IgD-negative memory B cell (primary cell): ENCODE measurements around the gene BEND5. TPM values are rescaled to one million over a fixed set of nuclear protein-coding genes. Genes with fewer than 3 reads are reported as not detected.

ENCODE experiments used
- H3K27ac Mint-ChIP-seq, 3 donors: one replicate each; pipeline ENCODE4 v1.8.0; 2020 to 2022; ENCODE audit warnings: mild to moderate bottlenecking in 3 of 3, mixed read lengths in 3 of 3, moderate library complexity in 1 of 3
- H3K27me3 Mint-ChIP-seq: one replicate; pipeline ENCODE4 v1.8.0; 2021; ENCODE audit warnings: mixed read lengths
- H3K36me3 Mint-ChIP-seq: one replicate; pipeline ENCODE4 v1.8.0; 2020; ENCODE audit warnings: mild to moderate bottlenecking, mixed read lengths
- H3K4me1 Mint-ChIP-seq, 3 donors: one replicate each; pipeline ENCODE4 v1.8.0; 2020 to 2022; ENCODE audit warnings: mixed read lengths in 3 of 3, mild to moderate bottlenecking in 1 of 3
- H3K4me3 Mint-ChIP-seq, 4 donors: one replicate each; pipeline ENCODE4 v1.8.0; 2020 to 2022; ENCODE audit warnings: mild to moderate bottlenecking in 4 of 4, mixed read lengths in 4 of 4, moderate library complexity in 3 of 4
- H3K9me3 Mint-ChIP-seq, 3 donors: one replicate each; pipeline ENCODE4 v1.8.0; 2020 to 2021; ENCODE audit warnings: mixed read lengths in 3 of 3, mild to moderate bottlenecking in 1 of 3
- polyA plus RNA-seq: library from polyadenylated mRNA; unstranded; fragments of 300-500 nt; fragmentation: Illumina TruSeq; gene quantifications from one replicate; pipeline ENCODE4 v1.2.3, GENCODE V29; 2021

The BEND5 gene
- polyA plus RNA-seq, 1 donor from 2014 or later, result 31.5 TPM

DNA sequence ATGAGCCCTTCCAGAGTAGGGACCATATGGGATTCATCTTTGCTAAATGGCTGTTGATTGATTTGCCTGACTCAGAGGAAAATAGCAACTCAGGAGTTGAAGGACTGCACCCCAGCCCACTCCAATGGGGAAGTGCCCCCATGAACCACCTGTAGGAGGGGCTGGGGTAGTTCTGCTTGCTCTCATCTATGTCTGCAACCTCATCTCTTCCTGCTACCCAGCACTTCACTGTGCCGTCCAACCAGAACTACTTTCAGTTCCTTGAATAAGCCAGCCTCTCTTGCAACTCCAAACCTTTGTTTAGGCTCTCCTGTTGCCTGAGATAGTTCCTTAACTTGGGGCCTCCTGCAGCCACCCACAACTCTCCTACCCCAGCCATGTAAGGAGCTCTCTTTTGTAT is 26.6 kb downstream of the BEND5 start:
- peak overlapping the region in 3 of 4 donors; percentile 25 to 75 (median 30) for H3K4me3 Mint-ChIP-seq
- H3K9me3 Mint-ChIP-seq, result no peaks in the 10 kb centered on the region
- peaks cover 19 to 42% (median 32%) of the 10 kb centered on the region in 3 donors for H3K4me1 Mint-ChIP-seq
- peak overlapping the region in 1 of 3 donors; percentile 84 for H3K27ac Mint-ChIP-seq
- H3K27me3 Mint-ChIP-seq, result no peaks in the 10 kb centered on the region
- H3K36me3 Mint-ChIP-seq, result peaks cover 7% of the 10 kb centered on the region

DNA sequence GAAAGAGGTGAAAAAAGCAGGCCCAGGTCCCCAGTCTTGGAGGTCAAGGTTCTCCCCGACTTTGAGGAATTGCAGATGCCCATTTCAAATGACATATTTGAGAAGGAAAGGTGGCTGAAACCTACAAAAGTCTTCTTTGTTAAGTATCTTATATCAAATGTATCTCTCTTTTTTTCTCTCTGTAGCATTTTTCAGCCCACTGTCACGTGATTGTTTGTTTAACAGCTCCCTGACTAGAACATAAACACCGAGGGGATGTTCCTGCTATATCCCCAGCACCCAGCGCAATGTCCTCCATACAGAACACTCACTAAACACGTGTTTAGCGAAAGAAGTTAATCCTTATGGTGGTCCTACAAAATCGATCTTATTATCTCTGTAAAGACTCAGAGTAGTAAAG is 27.6 kb downstream of the BEND5 start:
- H3K9me3 Mint-ChIP-seq, result no peaks in the 10 kb centered on the region
- H3K4me1 Mint-ChIP-seq, result peaks cover 13 to 33% (median 23%) of the 10 kb centered on the region in 3 donors
- peaks cover 7% of the 10 kb centered on the region for H3K36me3 Mint-ChIP-seq
- no peaks in the 10 kb centered on the region for H3K27me3 Mint-ChIP-seq
- no peak overlapping the region for H3K27ac Mint-ChIP-seq
- no peak overlapping the region for H3K4me3 Mint-ChIP-seq

DNA sequence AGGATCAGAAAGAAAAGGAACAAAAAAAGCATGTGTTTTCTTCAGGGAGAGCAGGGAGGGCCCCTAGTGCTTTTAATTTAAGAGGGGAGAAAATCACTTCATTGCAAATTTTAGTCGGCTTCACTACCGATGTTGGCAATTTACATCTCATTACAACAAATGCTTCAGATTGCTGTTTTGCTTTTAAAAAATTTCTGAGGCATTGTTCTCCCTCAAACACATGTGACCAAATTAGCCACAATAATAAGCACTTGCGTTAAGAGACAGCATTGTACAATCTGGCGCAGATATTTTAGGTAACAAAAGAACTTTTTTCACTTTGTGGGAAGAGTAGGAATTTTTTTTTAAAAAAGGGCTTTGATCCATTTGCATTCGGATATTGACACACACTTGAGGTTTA is 29.8 kb downstream of the BEND5 start:
- no peak overlapping the region for H3K4me3 Mint-ChIP-seq
- peak overlapping the region in 1 of 3 donors; percentile 14 for H3K27ac Mint-ChIP-seq
- H3K4me1 Mint-ChIP-seq, result peaks cover 6 to 22% (median 16%) of the 10 kb centered on the region in 3 donors
- H3K27me3 Mint-ChIP-seq, result no peaks in the 10 kb centered on the region
- H3K36me3 Mint-ChIP-seq, result peaks cover 4% of the 10 kb centered on the region
- no peaks in the 10 kb centered on the region for H3K9me3 Mint-ChIP-seq

DNA sequence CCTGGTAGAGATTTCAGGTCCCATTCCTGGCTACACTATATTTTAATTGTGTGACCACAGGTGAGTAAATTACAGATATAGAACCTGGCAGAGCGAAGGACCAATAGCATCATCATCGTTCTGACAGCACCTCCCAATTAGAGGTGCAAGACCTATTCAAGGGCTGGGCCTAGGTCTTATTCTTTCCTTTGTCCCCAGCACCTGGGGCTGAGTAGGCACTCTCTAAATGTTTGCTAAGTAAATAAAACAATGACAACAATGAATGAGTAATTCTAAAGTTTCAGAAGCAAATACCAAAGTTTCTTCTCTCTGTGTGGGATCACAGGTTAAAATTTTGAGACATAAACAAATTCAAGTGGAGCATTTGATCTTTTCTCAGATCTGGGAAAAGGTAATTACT is 32.7 kb downstream of the BEND5 start:
- Mint-ChIP-seq H3K4me1 (peaks cover 0 to 5% (median 3%) of the 10 kb centered on the region in 3 donors), H3K4me3 (no peak overlapping the region), H3K9me3 (no peaks in the 10 kb centered on the region), H3K27me3 (no peaks in the 10 kb centered on the region), H3K27ac (no peak overlapping the region), H3K36me3 (peaks cover 4% of the 10 kb centered on the region)

DNA sequence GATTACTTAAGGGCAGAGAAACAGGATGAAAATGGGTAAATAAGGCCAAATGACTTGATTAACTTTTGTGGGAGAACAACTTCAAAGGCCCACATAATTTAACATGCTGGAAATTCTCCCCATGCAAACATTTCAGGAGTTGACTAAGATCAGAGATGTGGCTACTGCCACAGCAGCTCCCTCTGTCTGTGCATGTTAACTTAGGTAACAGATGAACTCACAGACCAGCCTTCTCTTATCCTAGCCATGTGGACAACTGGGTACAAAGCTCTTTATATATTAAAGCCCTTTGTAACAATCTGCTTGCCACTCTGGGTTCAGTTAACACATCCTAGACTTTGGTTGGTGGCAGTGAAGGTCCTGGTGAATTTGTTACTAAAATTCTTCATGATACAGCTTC is 33.2 kb downstream of the BEND5 start:
- Mint-ChIP-seq H3K4me1 (peaks cover 0 to 5% (median 1%) of the 10 kb centered on the region in 3 donors), H3K36me3 (peaks cover 6% of the 10 kb centered on the region)

DNA sequence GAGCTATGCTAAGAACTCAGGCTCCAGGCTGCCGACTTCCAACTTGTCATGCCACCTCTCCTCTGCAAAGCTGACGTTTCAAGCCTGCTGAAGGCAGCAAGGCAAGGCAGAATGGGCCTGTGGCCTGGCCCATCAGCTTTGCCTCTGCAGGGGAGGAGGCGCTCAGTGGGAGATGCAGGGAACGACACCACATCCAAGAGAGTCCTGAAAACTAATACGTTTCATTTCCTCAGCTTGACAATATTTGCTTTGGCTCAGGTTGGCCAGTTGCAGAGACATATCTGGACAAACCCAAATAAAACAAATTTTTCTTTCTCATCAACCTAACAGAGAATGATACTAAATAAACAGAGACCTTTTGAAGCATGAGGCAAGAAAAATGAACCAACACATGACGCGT is 35.3 kb downstream of the BEND5 start:
- Mint-ChIP-seq H3K9me3 (no peaks in the 10 kb centered on the region), H3K4me1 (peaks cover 0 to 4% (median 0%) of the 10 kb centered on the region in 3 donors), H3K36me3 (peaks cover 6% of the 10 kb centered on the region), H3K27ac (no peak overlapping the region), H3K27me3 (no peaks in the 10 kb centered on the region), H3K4me3 (no peak overlapping the region)

More for the DNA sequence above, 33.2 kb downstream of the BEND5 start:
- Mint-ChIP-seq H3K9me3 (no peaks in the 10 kb centered on the region), H3K27me3 (no peaks in the 10 kb centered on the region), H3K4me3 (no peak overlapping the region), H3K27ac (no peak overlapping the region)

DNA sequence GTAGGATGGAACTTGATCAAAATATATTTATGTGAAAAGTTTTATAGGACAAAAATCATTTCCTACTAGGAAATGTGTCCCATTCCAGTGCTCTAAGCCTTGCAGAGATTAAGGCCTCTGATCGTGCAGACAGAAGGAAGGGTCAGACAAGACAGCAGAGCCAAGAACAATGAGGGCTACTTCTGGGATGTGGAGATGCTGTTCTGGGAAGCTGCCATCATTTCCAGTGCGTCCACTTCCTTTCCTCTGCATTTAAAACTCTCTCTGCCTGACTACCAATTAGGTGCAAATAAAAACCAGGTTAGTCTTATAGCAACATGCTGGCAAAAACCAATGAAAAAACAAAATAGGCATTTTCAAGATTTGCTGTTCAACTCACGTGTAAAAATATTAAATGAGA is 36.1 kb downstream of the BEND5 start:
- no peak overlapping the region for H3K4me3 Mint-ChIP-seq
- peaks cover 5% of the 10 kb centered on the region for H3K36me3 Mint-ChIP-seq
- no peak overlapping the region for H3K27ac Mint-ChIP-seq
- H3K9me3 Mint-ChIP-seq, result no peaks in the 10 kb centered on the region
- H3K27me3 Mint-ChIP-seq, result no peaks in the 10 kb centered on the region
- peaks cover 0 to 4% (median 0%) of the 10 kb centered on the region in 3 donors for H3K4me1 Mint-ChIP-seq

DNA sequence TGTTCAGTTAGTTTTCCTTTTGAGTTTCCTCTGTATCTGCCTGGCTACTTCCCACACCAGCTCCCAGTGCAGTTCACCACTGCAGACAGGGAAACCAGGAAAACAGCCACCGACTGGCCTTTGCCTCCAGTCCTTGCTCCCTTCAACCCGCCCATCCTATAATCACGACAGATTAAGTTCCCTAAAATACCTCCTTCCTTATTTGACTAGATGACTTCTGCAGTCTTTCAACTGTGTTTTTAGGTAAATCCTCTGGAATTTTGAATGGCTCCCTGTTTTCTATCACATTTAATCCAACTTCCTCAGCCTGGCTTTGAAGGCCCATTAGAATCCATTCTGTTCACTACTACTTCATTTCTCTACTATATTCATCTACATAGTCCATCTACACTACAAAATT is 37.6 kb downstream of the BEND5 start:
- Mint-ChIP-seq H3K27me3 (no peaks in the 10 kb centered on the region), H3K4me3 (peak overlapping the region in 1 of 4 donors; percentile 33), H3K9me3 (no peaks in the 10 kb centered on the region), H3K27ac (no peak overlapping the region), H3K4me1 (peaks cover 0 to 4% (median 0%) of the 10 kb centered on the region in 3 donors), H3K36me3 (peaks cover 9% of the 10 kb centered on the region)

DNA sequence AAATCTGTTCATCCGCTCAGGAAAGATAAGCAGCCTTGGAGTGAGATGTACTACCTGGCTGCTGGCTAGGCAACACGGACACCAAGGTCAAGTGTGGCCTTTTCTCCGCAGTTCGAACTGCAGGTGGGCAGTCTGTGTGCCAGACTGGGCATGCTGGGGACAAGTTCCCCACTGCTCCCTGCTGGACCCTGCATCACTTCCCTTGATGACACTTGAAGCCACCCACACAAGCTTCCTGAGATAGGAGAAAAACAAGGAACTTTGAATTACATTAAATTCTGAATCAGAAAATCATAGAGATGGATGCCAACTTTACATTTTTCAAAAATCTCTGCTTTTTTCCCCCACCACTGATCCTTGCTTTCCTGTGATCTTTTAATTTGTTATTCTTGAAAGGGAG is 38.3 kb downstream of the BEND5 start:
- Mint-ChIP-seq H3K9me3 (no peaks in the 10 kb centered on the region), H3K4me3 (no peak overlapping the region), H3K36me3 (peaks cover 9% of the 10 kb centered on the region), H3K4me1 (peaks cover 0 to 4% (median 1%) of the 10 kb centered on the region in 3 donors), H3K27me3 (no peaks in the 10 kb centered on the region), H3K27ac (no peak overlapping the region)

DNA sequence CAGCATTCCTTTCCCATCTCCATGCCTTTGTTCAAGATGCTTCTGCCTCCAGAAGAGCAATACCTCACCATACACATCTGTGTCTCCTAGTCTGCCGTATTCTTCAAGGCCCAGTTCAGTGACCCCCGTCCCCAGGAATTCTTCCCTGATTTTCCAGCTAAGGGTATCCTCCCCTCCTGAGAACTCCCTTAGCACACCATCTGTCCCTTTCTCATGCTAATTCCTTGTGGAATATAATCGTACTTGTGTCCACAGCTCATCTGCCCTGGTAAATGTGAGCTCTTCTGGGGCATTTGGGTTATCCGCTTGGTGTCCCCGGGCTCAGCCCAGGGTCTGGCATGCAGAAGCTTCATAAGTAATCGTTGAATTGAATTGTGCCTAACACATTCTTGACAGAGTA is 40.9 kb downstream of the BEND5 start:
- no peak overlapping the region for H3K27ac Mint-ChIP-seq
- H3K27me3 Mint-ChIP-seq, result no peaks in the 10 kb centered on the region
- H3K4me1 Mint-ChIP-seq, result peaks cover 0 to 4% (median 1%) of the 10 kb centered on the region in 3 donors
- H3K9me3 Mint-ChIP-seq, result no peaks in the 10 kb centered on the region
- no peak overlapping the region for H3K4me3 Mint-ChIP-seq
- peaks cover 9% of the 10 kb centered on the region for H3K36me3 Mint-ChIP-seq

DNA sequence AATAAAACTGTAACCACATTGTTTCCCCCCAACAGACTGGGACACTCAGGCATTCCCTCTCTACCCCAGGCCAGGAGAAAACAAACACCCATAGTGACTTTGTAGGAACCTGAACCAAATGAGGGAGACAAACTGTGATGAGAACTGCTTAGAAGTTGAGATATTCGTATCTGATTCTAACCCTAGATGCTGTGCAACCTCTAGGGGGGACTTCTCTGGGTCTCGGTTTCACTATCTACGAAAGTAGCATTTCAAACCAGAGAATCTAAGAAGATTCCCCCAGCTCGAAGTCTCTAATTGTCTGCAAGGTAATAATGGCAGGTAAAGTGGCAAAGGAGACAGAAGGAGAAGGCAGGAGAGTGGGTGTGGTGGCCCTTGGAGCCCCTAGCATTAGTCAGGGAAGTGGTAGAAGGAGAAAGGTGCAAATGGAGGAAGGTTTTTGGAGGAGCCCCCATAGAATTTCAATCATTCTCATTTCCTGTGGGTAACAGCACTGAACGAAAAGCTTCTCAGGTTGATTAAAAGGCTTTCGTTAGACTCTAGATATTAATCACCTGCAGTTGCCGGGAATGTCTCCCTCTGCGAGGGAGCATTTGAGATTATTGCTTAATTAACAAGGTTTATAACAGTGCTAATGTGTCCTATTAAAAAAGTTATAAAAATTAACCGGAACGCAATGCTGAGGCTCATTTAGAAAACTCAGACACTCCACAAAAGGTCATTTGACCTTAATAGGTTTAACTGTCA is 46.4 kb downstream of the BEND5 start:
- no peak overlapping the region for H3K4me3 Mint-ChIP-seq
- H3K36me3 Mint-ChIP-seq, result peaks cover 11% of the 10 kb centered on the region
- H3K27ac Mint-ChIP-seq, result peak overlapping the region in 1 of 3 donors; percentile 74
- peaks cover 0 to 5% (median 3%) of the 10 kb centered on the region in 3 donors for H3K4me1 Mint-ChIP-seq
- no peaks in the 10 kb centered on the region for H3K27me3 Mint-ChIP-seq
- H3K9me3 Mint-ChIP-seq, result no peaks in the 10 kb centered on the region

DNA sequence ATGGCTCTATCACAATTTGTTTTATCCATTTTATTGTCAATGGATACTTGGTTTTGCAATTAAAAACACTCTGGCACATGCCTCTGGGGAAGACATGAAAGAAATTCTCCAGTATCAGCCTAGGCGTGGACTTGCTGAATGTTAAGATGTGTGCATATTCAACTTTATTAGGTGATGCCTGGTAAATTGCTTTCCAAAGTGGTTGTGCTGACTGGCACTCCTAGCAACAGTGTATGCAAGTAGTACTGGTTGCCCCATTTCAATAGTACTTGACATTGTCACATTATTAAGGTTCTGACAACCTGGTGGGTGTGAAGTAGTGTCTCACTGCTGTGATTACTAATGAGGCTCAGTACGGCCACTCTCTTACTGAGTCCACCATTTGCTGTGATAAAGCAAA is 48.1 kb downstream of the BEND5 start:
- Mint-ChIP-seq H3K27ac (no peak overlapping the region), H3K4me1 (peaks cover 2 to 5% (median 3%) of the 10 kb centered on the region in 3 donors), H3K9me3 (no peaks in the 10 kb centered on the region), H3K4me3 (no peak overlapping the region), H3K27me3 (no peaks in the 10 kb centered on the region), H3K36me3 (peaks cover 7% of the 10 kb centered on the region)

DNA sequence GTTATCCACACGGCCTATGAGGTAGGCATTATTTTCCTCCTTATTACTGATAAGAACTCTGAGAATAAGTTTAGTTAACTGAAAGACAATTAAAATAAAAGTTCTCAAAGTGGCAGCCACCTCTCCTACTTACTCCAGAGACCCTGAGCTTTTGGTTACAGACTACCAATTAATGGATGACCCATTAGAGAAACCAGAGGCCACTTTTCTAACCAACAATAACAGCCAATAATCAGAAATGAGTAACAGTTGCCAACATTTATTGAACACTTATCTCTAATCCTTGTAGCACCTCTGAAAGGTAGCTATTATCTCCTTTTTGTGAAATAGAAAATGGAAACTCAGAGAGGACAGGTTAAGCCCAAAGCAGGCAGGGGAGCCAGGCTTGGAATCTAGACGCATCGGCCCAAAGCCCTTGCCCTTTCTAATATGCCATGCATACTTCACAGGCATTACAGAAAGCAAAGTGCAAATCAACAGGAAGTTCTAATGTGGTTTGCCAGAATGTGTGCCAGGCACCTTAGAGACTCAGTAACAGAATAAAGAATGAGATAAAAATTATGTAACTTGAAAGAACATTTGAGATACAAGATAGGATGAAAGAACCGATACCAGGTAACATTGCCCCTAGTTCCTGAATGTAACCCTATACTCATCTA is 50.0 kb downstream of the BEND5 start:
- no peaks in the 10 kb centered on the region for H3K27me3 Mint-ChIP-seq
- peaks cover 2 to 5% (median 3%) of the 10 kb centered on the region in 3 donors for H3K4me1 Mint-ChIP-seq
- H3K4me3 Mint-ChIP-seq, result no peak overlapping the region
- no peaks in the 10 kb centered on the region for H3K9me3 Mint-ChIP-seq
- H3K27ac Mint-ChIP-seq, result no peak overlapping the region
- H3K36me3 Mint-ChIP-seq, result peaks cover 7% of the 10 kb centered on the region

DNA sequence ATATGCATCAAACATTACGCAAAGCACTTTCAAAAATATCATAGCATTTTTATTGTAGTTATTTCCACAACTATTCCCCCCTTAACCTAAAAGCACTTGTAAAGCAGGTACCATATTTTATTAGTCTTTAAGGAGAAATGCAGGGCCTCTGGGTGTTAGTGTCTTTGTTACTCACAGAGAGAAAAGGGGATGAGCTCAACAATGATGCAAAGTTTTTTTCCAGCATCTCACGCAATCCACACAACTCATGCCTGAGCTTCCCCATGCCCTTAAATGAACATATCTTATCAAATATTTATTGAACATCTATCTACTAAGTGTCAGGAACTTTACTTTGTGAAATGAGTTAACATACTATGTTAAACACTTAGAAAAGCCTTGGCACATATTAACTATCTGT is 50.6 kb downstream of the BEND5 start:
- H3K36me3 Mint-ChIP-seq, result peaks cover 7% of the 10 kb centered on the region
- no peak overlapping the region for H3K27ac Mint-ChIP-seq
- no peaks in the 10 kb centered on the region for H3K9me3 Mint-ChIP-seq
- no peaks in the 10 kb centered on the region for H3K27me3 Mint-ChIP-seq
- H3K4me3 Mint-ChIP-seq, result no peak overlapping the region
- H3K4me1 Mint-ChIP-seq, result peaks cover 2 to 5% (median 3%) of the 10 kb centered on the region in 3 donors

DNA sequence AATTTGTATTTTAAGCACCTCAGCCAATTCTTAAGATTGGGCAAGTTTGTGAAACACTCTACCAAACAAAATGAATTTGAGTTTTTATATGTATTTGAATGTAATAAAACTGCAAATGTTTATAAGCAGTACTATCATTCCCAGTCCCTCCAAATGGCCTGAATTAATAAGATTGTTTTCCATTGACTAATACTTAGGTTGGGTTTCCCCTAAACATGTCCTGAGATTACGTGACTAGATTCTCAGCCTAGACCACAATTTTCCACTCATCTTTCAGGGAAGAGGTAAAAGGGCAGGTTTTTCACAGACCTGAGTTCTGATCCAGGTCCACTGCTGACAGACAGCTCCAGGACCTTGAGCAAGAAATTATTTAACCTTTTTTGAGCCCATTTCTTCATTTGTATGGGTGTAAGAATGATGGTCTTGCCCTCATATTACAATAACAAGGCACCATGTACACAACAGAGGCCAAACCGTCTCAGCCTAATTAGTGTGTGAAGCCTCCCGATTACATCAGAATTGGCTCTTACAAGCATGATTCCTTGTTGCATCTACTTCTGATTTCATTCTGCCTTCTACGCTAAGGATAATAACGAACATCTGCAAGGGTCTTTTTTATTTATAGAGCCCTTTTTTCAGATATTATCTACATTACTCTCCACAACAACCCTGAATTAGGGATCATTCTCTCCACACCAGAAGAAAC is 51.2 kb downstream of the BEND5 start:
- Mint-ChIP-seq H3K9me3 (no peaks in the 10 kb centered on the region), H3K4me1 (peaks cover 2 to 5% (median 3%) of the 10 kb centered on the region in 3 donors), H3K27me3 (no peaks in the 10 kb centered on the region), H3K4me3 (no peak overlapping the region), H3K36me3 (peaks cover 7% of the 10 kb centered on the region), H3K27ac (no peak overlapping the region)
